HepG2 (cell line): ENCODE results near the gene PHF2. TPM values are rescaled to one million over a fixed set of nuclear protein-coding genes. Genes with fewer than 3 reads are reported as not detected.

Experiments used
- ADNP ChIP-seq: sonication (generic); formaldehyde crosslinking; IDR thresholded peaks from 2 replicates; pipeline ENCODE4 v1.4.0; 2020; ENCODE audit warnings: missing genetic modification reagents
- ARNTL ChIP-seq: sonication (generic); formaldehyde crosslinking; IDR thresholded peaks from 2 replicates; pipeline ENCODE4 v1.4.0; 2020; ENCODE audit warnings: mild to moderate bottlenecking, missing genetic modification reagents
- ATF7-NPFF ChIP-seq: sonication (generic); formaldehyde crosslinking; IDR thresholded peaks from 2 replicates; pipeline ENCODE4 v1.8.1; 2023; ENCODE audit warnings: mild to moderate bottlenecking, low read depth, missing genetic modification reagents, moderate library complexity
- CCAR2 ChIP-seq: fragments of 200-400 bp; formaldehyde crosslinking; optimal IDR thresholded peaks from 2 replicates; pipeline ENCODE3; 2018; ENCODE audit warnings: low read depth, mild to moderate bottlenecking, low read length, moderate library complexity
- KDM5B ChIP-seq: sonication (generic); formaldehyde crosslinking; IDR thresholded peaks from 2 replicates; pipeline ENCODE4 v1.4.0; 2020; ENCODE audit warnings: missing genetic modification reagents, mild to moderate bottlenecking, borderline replicate concordance
- PAX8 ChIP-seq: sonication (generic); formaldehyde crosslinking; IDR thresholded peaks from 2 replicates; pipeline ENCODE4 v1.8.0; 2022; ENCODE audit warnings: mild to moderate bottlenecking, missing genetic modification reagents, borderline replicate concordance
- RERE ChIP-seq: IDR thresholded peaks from 2 replicates; pipeline ENCODE4 v1.6.1; 2016; ENCODE audit warnings: low read depth, missing genetic modification reagents, missing compliant biosample characterization
- ZNF407 ChIP-seq: sonication (generic); formaldehyde crosslinking; IDR thresholded peaks from one replicate; pipeline ENCODE4 v1.5.1; 2020; ENCODE audit warnings: mild to moderate bottlenecking, missing genetic modification reagents; ENCODE audit errors: not compliant biosample characterization
- ZNF772 ChIP-seq: sonication (generic); formaldehyde crosslinking; IDR thresholded peaks from 2 replicates; pipeline ENCODE4 v1.5.0; 2020; ENCODE audit warnings: mild to moderate bottlenecking, missing genetic modification reagents
- polyA plus RNA-seq, 8 experiments: library from polyadenylated mRNA; depleted of rRNA in 3 of 8; stranded (reverse) in 7 of 8; unstranded in 1 of 8; fragments of >200 nt; fragmentation: Illumina TruSeq in 4 of 8; extraction: Trizol in 4 of 8; gene quantifications; 2 replicates each; pipeline versions ENCODE4 v1.2.1 to v1.2.3, GENCODE V29; 2011 to 2016; ENCODE audit warnings: low read depth in 4 of 8, missing spikeins in 1 of 8, mixed read lengths in 1 of 8; ENCODE audit not compliant: insufficient read depth in 1 of 8
- total RNA-seq, 5 experiments: library from RNA; depleted of rRNA; stranded (reverse); fragments of >200 nt; fragmentation: Illumina TruSeq; extraction: Trizol; gene quantifications; 2 replicates each; pipeline ENCODE4 v1.2.3, GENCODE V29; 2016; ENCODE audit warnings: low read depth in 1 of 5
- TF ChIP-seq, protein P1 (sequence below): sonication (generic); formaldehyde crosslinking; IDR thresholded peaks from 2 replicates; pipeline ENCODE4 v1.8.0; 2022; ENCODE audit warnings: missing genetic modification reagents, low read depth, mild to moderate bottlenecking, borderline replicate concordance
- TF ChIP-seq, protein P2 (sequence below): sonication (generic); formaldehyde crosslinking; IDR thresholded peaks from 2 replicates; pipeline ENCODE4 v1.5.1; 2020; ENCODE audit warnings: missing genetic modification reagents, mild to moderate bottlenecking, borderline replicate concordance

PHF2 gene
- total and polyA plus RNA-seq, 2 of the 13 experiments (the other 11 are each of a cell fraction or from before 2014, with no cell fraction given), result 6.6 to 9.1 TPM

DNA sequence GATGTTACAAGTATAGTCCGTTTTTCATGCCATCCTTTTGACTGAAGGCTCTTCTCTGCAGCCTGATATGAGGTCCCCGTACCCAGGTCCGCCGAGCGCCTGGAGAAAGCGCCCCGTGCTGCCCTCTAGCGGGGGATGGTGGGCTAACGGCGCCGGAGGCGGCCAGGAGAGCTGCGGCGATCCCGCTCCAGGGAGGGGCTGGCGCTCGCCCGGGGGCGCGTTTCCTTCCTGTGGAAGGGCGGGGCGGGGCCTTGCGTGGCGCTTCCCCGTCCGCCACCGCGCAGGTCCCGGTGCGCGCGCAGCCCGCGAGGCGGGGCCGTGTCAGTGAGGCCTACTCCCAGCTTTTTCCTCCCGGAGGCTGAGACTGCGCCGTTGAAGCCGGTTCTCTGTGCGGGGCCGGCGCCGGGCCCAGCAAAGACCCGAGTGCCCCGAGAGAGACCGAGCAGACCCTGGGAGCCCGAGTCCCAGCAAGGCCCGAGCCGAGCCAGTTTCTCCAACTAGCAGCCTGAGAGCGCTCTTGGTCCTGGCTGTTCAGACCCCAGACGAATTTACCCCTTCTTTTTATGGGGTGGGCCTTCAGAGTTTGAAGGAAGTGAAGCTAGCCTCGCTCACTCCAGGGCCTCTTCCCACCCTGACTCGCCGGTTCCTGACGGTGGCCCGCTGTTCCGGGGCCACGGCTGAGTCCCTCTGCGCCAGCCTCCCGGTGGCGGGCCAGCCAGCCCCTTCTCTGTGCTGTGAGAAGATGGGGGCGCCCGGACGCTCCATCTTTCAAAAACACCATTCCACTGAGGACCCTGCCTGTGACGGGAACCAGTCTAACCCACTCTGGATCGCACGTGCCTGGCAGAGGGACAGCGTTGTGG lies 9.7 kb upstream of the PHF2 start (continued):
- peak; percentile 57 for TF ChIP-seq KDM5B (CRISPR knock-in tag)
- TF ChIP-seq ADNP (CRISPR knock-in tag), result no peak
- TF ChIP-seq ATF7-NPFF (CRISPR knock-in tag), result peak; percentile 75
- TF ChIP-seq, protein P1, sequence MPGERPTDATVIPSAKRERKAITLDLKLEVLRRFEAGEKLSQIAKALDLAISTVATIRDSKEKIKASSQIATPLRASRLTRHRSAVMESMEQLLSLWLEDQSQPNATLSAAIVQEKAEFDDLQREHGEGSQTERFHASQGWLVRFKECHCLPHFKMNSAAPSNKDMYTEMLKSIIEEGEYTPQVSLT, result no peak
- peak; percentile 79; the same call in 1 of the 2 replicates for TF ChIP-seq PAX8 (CRISPR knock-in tag)
- peak; percentile 77 for TF ChIP-seq ZNF407 (CRISPR knock-in tag)
- TF ChIP-seq, protein P2, sequence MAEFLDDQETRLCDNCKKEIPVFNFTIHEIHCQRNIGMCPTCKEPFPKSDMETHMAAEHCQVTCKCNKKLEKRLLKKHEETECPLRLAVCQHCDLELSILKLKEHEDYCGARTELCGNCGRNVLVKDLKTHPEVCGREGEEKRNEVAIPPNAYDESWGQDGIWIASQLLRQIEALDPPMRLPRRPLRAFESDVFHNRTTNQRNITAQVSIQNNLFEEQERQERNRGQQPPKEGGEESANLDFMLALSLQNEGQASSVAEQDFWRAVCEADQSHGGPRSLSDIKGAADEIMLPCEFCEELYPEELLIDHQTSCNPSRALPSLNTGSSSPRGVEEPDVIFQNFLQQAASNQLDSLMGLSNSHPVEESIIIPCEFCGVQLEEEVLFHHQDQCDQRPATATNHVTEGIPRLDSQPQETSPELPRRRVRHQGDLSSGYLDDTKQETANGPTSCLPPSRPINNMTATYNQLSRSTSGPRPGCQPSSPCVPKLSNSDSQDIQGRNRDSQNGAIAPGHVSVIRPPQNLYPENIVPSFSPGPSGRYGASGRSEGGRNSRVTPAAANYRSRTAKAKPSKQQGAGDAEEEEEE (CRISPR knock-in tag), result 0 out of 2 replicates have a peak, but pooled peaks have one; percentile 19
- no peak for TF ChIP-seq CCAR2
- TF ChIP-seq ARNTL (CRISPR knock-in tag), result no peak
- peak; percentile 47 for TF ChIP-seq ZNF772 (CRISPR knock-in tag)
- TF ChIP-seq RERE (CRISPR knock-in tag), result no peak
